Measurements from ENCODE around the gene ACTN1.

Gene ACTN1

DNA sequence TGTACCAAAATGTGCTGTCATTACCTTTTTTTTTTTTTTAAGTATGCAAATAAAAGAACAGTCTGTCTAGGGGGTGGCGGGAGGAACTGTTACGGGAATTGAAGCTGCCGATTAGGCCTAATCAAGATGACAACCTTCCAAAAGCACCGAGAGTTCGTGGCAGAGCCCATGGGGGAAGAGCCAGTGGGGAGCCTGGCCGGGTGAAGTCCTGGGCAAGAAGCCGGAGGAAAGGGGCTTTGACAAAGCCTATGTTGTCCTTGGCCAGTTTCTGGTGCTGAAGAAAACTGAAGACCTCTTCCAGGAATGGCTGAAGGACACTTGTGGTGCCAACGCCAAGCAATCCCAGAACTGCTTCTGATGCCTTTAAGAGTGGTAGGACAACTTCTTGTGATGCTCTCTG, 42.6 kb downstream of the ACTN1 start:
- DNase-seq (ENCODE audit: low read depth) = no peak

DNA sequence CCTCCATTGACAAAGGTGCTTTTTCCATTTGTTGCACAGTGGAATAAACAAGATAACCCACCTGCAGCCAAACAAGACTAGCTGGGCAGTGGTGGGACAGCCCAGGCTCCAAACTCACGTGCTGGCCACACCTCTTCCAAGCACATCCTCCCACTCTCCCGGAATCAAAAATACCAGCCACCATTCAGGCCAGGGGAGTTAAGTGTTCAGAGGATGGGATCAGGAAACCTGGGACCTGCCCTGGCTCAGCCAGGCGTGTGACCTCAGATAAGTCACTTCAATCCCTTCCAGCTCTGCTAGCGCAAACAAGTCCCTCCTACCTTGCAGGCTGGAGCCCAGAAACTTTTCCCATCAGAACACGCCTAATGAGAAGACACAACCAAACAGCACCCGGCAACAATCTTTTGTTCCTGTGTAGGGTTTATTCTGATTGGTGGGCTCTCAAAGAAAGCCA, 43.3 kb downstream of the ACTN1 start:
- no peak for DNase-seq (ENCODE audit: low read depth)

DNA sequence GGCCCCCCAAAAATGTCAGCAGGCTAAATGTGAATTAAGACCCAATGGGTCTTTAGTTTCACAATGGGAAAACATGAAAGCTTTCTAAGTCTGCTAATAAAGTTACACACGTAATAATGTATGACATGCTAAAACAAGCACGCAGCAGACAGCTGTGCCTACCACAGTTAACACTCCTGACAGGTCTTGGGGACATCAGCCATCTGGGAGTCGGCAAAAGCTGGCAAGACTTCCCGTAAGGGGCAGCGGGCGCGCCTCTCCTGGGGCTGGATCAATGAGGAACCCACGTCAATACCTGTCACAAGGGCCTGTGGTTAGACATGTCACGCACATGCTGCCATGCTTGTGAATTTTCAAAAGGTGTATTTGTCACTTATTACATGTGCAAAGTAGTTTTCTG, 45.0 kb downstream of the ACTN1 start:
- no peak for DNase-seq (ENCODE audit: low read depth)

DNA sequence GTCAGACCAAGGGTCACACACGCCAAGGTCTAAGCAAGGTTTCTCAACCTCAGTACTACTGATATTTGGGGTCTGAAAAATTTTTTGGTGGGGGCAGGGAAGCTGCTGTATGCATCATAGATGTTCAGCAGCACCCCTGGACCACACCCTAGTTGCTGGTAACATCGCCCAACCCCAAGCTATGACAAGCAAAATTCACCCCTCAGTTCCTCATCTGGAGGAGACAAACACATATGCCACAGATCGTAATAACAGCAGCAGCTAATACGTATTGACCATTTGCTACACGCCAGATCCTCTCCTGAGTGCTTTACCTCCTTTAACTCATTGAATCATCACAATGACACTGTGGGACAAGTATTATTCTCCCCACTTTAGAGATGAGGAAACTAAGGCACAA, 46.4 kb downstream of the ACTN1 start:
- no peak for DNase-seq (ENCODE audit: low read depth)

DNA sequence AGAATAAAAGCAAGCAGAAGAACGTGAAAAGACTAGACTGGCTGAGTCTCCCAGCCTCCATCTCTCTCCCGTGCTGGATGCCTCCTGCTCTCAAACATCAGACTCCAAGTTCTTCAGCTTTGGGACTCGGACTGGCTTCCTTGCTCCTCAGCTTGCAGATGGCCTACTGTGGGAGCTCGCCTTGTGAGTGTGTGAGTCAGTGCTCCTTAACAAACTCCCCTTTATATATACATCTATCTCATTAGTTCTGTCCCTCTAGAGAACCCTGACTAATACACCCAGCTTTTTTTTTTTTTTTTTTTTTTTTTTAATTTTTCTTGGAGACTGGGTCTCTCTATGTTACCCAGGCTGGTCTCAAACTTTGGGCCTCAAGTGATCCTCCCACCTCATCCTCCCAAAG, 46.9 kb downstream of the ACTN1 start:
- DNase-seq (ENCODE audit: low read depth) = no peak

DNA sequence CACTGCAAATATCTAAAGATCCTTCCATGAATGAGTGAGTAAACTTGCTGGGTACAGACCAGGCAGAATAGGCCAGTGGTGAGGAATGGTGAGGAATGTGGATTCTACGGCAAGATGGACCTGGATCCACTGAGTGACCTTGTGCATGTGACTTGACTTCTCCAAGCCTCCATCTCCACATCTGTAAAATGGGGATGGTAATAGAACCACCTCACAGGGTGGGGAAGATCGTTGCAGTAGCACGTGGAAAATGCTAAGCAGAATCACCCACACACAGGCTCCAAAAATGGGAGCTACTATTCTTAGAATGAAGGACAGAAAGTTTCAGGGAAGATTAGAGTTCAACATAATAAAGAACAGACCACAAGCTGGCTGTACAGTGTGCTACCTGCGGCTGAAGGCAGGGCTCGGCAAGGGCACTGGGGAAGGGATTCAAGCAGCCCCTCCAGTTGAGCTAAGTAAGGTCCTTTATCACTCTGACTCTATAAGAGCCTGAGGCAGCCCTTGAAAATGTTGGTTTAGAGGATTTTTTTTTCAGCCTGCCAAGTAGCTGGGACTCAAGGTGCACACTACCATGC, 47.5 kb downstream of the ACTN1 start:
- DNase-seq (ENCODE audit: low read depth) = no peak

DNA sequence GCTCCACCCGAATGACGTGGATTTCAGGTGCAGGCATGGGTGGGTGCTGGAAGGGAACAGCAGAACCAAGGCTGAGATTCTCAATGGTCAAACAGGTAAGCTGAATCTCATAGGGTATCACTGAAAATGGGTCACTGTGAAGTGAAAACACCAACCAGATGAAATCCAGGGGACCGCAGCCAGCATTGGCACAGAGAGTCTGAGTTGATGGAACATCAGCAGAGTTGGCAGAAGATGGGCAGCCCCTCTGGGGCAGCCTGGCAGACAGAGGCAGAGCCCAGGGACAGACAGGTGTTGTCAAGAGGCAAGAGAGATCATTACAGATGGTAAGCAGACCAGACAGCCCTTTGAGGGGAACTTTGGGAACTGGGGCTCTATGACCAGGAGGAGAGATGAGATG, 48.0 kb downstream of the ACTN1 start:
- no peak for DNase-seq (ENCODE audit: low read depth)

DNA sequence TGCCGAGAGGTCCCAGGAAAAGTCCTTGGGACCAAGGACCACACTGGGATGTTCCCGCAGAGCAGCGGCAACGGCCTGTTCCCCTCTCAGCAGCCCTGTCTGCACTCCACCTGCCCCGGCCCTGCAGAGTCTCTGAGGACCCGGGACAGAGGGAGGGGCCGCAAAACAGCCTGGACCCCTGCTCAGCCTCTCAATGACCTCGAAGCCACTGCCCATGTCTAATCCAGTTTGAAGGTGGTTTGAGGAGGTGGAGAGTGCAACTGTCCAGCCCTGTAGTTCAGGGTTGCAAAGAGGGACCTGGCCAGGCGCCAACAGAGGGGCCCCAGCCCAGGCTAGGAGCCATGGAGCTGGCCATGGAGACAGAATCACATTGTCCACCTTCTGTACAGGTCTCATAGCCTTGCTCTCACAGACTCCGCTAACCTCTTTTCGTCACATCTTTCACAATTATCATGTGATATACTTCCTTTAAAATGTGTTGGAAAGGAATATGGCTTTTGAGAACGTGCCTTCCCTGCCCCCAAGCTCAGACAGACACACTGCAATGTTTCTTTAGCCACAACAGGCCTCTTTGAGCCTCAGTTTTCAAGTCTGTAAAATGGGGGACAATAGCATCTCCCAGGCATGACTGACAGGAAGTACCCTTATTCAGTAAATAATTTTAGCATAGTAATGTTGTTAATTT, 49.3 kb downstream of the ACTN1 start:
- DNase-seq (ENCODE audit: low read depth) = no peak

DNA sequence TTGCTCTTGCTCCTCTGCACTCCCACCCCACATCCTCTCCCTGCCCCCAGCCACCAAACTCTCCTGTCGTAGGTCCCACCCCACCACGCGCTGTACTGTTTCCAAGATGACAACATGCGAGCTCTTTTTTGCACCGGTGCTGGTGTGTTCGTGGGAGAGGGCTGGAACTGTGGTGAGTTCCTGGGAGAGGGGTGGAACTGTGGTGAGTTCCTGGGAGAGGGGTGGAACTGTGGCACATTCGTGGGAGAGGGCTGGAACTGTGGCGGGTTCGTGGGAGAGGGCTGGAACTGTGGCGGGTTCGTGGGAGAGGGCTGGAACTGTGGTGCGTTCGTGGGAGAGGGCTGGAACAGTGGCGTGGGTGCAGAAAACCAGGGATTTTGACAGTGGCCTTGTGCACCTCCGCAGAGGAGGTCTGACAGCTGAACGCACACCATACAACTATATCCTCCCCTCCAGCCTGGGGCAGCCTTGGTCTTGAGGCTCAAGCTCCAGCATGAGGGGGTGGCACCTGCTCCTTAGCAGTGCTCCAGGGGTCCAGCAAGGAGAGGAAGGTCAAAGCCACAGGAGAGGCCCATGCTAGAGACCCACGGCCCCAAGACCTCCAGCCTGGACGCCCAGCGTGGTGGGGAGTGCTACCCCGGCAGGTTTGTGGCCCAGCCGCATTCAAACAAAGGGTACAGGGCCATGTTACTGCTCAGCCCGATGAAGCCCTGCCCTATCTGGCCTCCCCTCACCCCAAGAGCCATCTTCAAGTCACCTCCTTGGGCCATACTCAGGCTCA, 50.1 kb downstream of the ACTN1 start:
- no peak for DNase-seq (ENCODE audit: low read depth)

DNA sequence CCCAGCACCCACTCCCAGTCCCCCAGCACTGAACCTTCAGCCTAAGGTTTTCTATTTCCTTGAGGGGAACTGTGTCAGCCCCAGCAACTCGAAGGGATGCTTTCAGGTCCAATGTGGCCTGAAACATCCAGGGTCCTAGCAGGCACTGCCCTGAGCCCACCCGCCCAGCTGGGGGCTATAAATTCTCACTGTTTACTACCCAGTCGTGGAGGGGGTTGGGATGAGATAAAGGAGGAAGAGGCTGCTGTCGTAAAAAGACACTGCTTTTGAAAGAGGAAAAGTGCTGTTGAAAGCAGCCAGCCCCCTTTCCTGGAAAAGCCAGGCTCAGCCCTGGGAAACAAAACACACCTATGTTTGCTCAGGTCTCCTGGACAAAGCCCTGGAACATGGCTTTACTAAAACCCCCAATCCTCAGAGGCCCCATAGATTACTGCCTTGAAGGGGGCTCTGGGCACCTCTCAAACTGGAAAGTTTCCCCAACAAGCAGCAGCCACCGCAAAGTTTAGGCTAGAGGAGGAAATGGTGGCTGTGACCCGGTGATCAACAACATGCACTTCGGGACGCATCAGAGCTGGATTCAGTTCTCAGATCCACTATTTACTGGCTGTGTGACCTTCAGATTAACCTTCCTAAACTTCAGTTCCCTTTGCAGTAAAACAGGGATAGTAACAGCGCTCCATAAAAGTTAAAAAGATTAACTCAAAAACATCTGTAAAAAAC, 51.0 kb downstream of the ACTN1 start:
- no peak for DNase-seq (ENCODE audit: low read depth)

DNA sequence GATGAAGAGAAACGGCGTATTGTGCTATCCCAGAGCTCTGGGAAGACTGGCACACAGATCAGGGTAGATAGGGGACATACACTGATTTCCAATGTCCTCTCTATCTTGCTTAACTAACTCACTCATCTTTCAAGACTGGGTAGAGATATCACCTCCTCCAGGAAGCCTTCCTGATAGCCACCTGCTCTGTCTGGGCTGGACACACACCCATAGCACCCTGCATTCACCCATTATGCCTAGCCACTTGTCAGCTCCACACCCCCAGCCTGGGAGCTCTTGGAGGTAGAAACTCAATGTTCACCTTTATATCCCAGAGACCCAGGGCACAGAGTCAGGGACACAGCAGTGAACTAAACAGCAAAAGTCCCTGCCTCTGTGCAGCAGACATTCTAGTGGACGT, 52.0 kb downstream of the ACTN1 start:
- no peak for DNase-seq (ENCODE audit: low read depth)

DNA sequence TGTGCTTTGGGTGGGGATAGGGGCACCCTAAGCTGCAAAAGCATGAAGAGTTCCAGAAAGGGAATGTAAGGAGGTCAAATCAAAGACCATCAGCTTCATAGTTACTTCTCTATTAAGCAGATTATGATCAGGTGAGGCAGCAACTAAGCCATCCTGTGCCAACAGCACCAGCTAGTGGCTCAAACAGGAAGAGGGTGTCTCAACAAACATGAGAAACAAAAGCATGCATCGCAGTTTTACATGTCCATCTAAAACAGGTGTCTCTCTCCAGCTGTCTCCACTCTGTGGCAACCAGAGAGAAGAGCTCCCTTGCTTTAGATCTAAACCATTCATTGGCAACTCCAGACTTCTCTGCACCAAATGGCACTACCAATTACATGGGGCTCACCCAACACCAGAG, 52.9 kb downstream of the ACTN1 start:
- DNase-seq (ENCODE audit: low read depth) = no peak

DNA sequence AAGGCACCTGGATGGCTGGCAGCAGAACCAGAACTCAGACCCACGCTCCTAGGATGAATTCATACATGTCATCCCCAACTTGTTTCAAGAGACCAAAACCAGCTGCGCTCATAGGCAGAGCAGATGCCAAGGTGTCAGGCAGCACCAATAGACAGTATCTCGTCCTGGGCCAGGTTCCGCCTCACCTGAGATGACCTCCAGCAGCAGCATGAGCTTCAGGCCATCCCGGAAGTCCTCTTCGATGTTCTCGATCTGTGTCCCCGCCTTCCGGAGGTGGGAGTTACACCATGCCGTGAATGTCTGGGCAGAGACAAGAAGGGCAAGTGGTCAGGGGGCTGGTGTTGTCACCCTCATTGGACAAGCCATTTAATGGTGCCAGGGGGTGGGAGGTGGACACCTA, 53.7 kb downstream of the ACTN1 start:
- no peak for DNase-seq (ENCODE audit: low read depth)

DNA sequence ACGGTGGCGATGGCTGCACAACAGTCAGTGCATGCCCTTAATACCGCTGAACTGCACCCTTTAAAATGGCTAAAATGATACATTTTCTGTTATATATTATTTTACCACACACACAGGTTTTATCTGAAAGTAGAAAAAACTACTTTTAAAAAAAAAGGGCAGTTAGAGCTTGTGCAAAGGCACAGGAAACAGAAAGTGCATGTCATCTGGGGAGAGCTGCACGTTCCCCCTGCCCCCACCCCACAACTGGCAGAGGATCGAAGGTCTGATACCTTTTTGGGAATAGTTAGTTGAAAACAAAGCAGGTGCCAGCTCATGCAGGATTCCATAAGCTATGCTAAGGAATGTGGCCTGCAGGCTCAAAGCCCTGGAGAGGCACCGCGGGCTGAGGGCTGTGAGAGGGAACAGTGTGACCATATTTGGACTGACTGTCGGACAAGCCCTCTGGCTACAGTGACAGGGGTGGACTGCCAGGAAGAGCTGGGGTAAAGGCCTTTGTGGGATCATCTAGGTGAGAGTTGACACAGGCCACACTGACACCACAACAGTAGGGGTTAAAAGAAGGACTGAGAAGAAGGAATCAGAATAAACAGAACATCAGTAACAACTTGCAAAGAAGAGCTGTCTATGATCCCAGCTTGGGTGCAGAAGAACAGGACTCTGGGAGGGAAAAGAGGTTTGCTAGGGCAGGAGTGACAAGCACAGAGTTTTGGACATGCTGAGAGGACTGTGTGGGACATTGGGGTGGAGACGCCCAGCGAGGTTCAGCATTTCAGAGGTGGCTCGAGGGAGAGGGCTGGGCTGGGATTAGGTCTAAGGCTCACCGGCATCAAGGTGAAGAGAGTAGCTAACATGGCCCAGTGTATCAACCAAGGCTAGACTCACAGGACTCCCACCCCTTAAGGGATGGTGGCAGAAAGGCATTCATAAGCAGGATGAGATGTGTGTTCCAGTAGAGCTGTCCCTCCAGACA, 54.6 kb downstream of the ACTN1 start:
- DNase-seq (ENCODE audit: low read depth) = no peak

DNA sequence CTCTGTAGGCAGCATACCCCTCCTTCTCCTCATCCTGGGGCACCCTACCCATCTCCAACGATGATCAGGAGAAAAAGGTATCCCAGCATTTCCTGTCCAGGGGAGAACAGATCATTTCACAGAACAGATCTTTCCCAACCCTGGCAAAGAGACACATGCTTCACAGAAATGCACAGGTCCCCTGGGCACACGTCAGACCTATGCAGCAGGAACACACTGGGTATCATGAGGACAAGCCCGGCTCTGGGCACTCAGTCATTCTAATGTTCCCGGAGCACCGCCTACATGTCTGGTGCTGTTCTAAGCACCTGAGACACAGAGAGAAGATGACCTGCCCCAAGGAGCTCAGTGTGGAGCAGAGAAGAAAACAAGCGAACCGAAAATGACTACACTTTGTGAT, 56.2 kb downstream of the ACTN1 start:
- no peak for DNase-seq (ENCODE audit: low read depth)

DNA sequence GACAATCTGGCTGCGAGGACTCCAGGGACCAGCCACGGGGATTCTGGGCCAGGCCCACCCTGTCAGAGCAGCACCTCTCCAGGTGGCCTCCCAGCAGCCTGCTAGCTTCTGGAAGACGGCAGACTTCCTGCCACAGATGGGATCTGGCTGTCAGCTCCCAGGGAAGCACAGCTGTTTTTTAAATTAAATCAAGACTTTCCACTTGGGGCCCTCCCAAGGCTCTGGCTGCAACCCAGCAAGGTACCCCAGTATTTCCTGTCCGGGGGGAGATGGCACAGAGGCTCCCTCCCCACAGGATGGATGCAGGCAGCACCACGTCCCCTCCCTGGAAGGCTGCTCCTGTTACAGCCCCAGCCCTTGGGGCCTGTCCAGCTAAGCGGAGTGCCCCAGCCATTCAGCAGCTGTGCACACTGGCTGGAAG, 56.9 kb downstream of the ACTN1 start:
- no peak for DNase-seq (ENCODE audit: low read depth)

DNA sequence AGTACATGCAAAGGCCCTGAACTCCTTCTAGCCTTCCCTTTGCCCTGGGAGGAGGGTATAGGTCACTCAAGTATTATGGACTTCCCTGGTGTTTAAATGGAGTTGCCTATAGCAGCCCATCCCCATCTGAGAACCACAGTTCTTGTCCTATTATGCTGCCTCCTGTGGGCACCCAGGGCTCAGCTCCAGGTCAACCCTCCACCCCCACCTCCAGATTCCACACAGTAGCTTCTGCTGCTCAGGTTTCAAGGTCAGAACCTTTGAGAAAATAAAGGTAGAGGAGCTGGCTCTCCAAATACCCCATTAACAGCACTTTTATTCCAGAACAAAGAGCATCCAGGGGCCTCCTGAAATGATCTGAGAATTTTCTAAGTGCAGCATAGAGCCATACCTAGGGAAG, 57.4 kb downstream of the ACTN1 start:
- DNase-seq (ENCODE audit: low read depth) = no peak

DNA sequence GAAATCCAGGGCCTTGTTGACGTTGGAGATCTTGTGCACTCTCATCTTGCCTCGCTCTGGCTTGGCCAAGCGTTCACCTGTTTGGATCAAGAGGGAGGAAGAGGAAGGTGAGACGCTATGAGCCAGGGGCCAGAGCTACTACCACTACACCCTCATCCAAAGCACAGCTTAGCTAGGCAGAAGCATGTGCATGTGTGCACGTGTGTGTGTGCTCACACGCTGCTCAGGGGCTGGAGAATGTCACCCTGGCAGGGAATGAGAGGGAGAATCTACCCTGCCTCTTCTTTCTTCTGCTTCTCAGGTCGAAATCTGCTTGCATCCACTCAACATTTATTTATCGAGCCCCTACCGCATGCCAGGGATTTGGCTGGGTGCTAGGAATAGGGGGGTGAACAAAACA, 58.1 kb downstream of the ACTN1 start:
- no peak for DNase-seq (ENCODE audit: low read depth)

DNA sequence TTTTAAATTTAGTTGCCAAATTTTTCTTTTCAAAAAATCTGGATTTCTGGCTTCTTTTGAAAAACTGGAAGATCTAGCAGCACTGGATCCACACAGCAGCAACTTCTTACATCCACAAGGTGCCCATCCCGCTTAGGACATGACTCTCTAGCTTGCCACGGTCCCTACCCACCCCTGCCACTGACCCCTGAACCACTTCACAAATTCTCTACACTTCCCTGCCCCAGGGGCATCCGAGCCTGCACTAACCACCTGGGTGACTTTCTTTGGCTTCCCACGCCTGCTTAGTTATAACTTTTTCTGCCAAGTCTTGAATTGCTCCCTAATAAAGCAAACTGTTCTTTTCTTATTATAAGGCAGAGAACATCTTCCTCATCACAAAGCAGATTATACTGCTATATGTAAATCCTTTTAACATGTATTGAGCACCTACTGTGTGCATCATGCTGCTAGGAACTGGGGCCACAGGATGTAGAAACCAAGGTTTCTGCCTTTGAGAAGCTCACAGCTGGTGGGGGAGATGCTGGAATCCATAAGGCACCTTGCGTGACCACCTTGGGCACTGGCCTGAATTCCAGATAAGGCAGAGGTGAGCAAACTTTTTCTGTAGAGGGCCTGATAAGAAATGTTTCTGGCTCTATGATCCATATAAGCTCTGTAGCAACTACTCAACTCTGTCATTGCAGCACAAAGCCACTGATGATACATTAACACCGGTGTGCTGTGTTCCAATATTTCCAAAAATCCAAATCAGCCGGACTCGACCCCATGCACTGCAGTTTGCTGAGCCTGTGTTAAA, 59.8 kb downstream of the ACTN1 start:
- no peak for DNase-seq (ENCODE audit: low read depth)

DNA sequence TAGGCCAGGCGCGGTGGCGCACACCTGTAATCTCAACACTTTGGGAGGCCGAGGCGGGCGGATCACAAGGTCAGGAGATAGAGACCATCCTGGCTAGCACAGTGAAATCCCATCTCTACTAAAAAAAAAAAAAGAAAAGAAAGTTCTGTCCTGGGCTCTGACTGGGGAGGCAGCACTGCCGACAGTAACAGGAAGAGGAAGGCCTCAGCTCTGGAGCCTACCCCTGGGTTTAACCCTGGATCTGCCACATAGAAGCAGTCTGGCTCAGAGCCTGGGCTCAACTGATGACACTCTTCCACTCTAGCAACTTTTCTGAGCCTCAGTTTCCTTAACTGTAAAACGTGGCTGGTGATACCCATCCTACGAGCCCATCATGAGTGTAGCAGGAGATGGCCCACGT, 60.5 kb downstream of the ACTN1 start:
- no peak for DNase-seq (ENCODE audit: low read depth)

All from stromal cell of bone marrow (primary cell).